K562 (cell line): Measurements from ENCODE around the gene TP53I3. TPM values are rescaled to one million over a fixed set of nuclear protein-coding genes. Genes with fewer than 3 reads are reported as not detected.
A peak's percentile ranks its signal among the peaks of the same experiment; 100 is the strongest.

Experiments
- CBX2 ChIP-seq: fragments of 200-600 bp; sonication (generic); IDR thresholded peaks from one replicate; pipeline ENCODE4 v1.6.1; 2012; ENCODE audit warnings: mild to moderate bottlenecking, low read length, inconsistent platforms; ENCODE audit not compliant: insufficient read depth, poor library complexity, severe bottlenecking
- JUND ChIP-seq, 2 experiments: IDR thresholded peaks; 2 replicates in 1 of 2; 3 replicates in 1 of 2; pipeline ENCODE4 v1.6.1; 2011; ENCODE audit warnings: borderline replicate concordance in 2 of 2, low read depth in 2 of 2, low read length in 2 of 2, improper control_type of control experiment in 1 of 2, missing biosample characterization in 1 of 2, missing genetic modification characterization in 1 of 2, missing genetic modification reagents in 1 of 2
- KLF1 ChIP-seq: fragments of 450-650 bp; IDR thresholded peaks from 2 replicates; pipeline ENCODE4 v1.6.1; 2016; ENCODE audit warnings: missing genetic modification characterization, missing compliant biosample characterization
- MXI1 ChIP-seq: IDR thresholded peaks from 2 replicates; pipeline ENCODE4 v1.6.1; 2011; ENCODE audit warnings: low read depth, mild to moderate bottlenecking, improper control_type of control experiment, low read length
- NCOA2 ChIP-seq, 2 experiments: fragments of 450-650 bp; IDR thresholded peaks; 2 replicates each; pipeline ENCODE4 v1.6.1; 2018; ENCODE audit warnings: mild to moderate bottlenecking in 2 of 2, moderate library complexity in 1 of 2; ENCODE audit not compliant: partially characterized antibody in 2 of 2
- PATZ1 ChIP-seq: fragments of 250-450 bp; sonication (Bioruptor Pico); IDR thresholded peaks from 2 replicates; pipeline ENCODE4 v1.5.0; 2020; ENCODE audit warnings: mild to moderate bottlenecking, borderline replicate concordance
- PHF21A ChIP-seq: fragments of 450-650 bp; IDR thresholded peaks from 2 replicates; pipeline ENCODE4 v1.6.1; 2017; ENCODE audit warnings: low read depth, borderline replicate concordance
- POLR2AphosphoS2 ChIP-seq: IDR thresholded peaks from 2 replicates; pipeline ENCODE4 v1.6.1; 2012; ENCODE audit warnings: low read length, improper control_type of control experiment
- SMAD1 ChIP-seq: fragments of 150-350 bp; IDR thresholded peaks from 2 replicates; pipeline ENCODE4 v1.6.1; 2014; ENCODE audit warnings: low read length, low read depth; ENCODE audit not compliant: partially characterized antibody
- SRSF7 ChIP-seq: fragments of 200-400 bp; formaldehyde crosslinking; optimal IDR thresholded peaks from 2 replicates; pipeline ENCODE3; 2017; ENCODE audit warnings: mild to moderate bottlenecking, low read depth, low read length
- TFE3 ChIP-seq: fragments of 450-650 bp; formaldehyde crosslinking; IDR thresholded peaks from 2 replicates; pipeline ENCODE4 v1.4.0; 2020; ENCODE audit warnings: mild to moderate bottlenecking, mixed read lengths
- THAP7 ChIP-seq: fragments of 250-450 bp; sonication (Bioruptor Pico); IDR thresholded peaks from 2 replicates; pipeline ENCODE4 v1.5.0; 2021
- ZEB2 ChIP-seq: fragments of 450-650 bp; IDR thresholded peaks from 2 replicates; pipeline ENCODE4 v1.6.1; 2016
- ZNF444 ChIP-seq: fragments of 250-450 bp; sonication (Bioruptor Pico); IDR thresholded peaks from 2 replicates; pipeline ENCODE4 v1.4.0; 2020; ENCODE audit warnings: mild to moderate bottlenecking, moderate library complexity
- ZNF696 ChIP-seq: fragments of 250-450 bp; sonication (Bioruptor Pico); conservative IDR thresholded peaks from 2 replicates; pipeline ENCODE4 v1.4.0; 2020; ENCODE audit warnings: mild to moderate bottlenecking, moderate library complexity
- polyA plus RNA-seq, 8 experiments: library from polyadenylated mRNA; depleted of rRNA in 4 of 8; stranded (reverse) in 5 of 8; unstranded in 3 of 8; fragments of >200 nt; fragmentation: Nextera tagmentation in 2 of 8; fragmentation: Illumina TruSeq in 1 of 8; extraction: Ambion mirVana in 2 of 8; extraction: Trizol in 1 of 8; gene quantifications; 2 replicates each; pipeline versions ENCODE4 v1.2.1 to v1.2.3, GENCODE V29; 2011 to 2014; ENCODE audit warnings: inconsistent platforms in 1 of 8, missing spikeins in 1 of 8
- total RNA-seq, 7 experiments: library from RNA; depleted of rRNA in 6 of 7; stranded (reverse); fragments of >200 nt in 6 of 7; fragmentation: Illumina TruSeq in 2 of 7; extraction: Trizol in 2 of 7; gene quantifications; 2 replicates each; pipeline versions ENCODE4 v1.2.1 to v1.2.3, GENCODE V29; 2011 to 2021; ENCODE audit warnings: low replicate concordance in 1 of 7
- TF ChIP-seq, protein P1 (sequence below): sonication (generic); formaldehyde crosslinking; IDR thresholded peaks from 2 replicates; pipeline ENCODE4 v1.4.0; 2020; ENCODE audit warnings: mild to moderate bottlenecking, missing genetic modification reagents
- TF ChIP-seq, protein P2 (sequence below): fragments of 450-650 bp; IDR thresholded peaks from 2 replicates; pipeline ENCODE4 v1.6.1; 2016; ENCODE audit warnings: borderline replicate concordance

Gene TP53I3
- total and polyA plus RNA-seq, 9 of the 15 experiments (the other 6 are each of a cell fraction or from before 2014, with no cell fraction given) = 0.65 to 9.5 (median 5.6) TPM

DNA sequence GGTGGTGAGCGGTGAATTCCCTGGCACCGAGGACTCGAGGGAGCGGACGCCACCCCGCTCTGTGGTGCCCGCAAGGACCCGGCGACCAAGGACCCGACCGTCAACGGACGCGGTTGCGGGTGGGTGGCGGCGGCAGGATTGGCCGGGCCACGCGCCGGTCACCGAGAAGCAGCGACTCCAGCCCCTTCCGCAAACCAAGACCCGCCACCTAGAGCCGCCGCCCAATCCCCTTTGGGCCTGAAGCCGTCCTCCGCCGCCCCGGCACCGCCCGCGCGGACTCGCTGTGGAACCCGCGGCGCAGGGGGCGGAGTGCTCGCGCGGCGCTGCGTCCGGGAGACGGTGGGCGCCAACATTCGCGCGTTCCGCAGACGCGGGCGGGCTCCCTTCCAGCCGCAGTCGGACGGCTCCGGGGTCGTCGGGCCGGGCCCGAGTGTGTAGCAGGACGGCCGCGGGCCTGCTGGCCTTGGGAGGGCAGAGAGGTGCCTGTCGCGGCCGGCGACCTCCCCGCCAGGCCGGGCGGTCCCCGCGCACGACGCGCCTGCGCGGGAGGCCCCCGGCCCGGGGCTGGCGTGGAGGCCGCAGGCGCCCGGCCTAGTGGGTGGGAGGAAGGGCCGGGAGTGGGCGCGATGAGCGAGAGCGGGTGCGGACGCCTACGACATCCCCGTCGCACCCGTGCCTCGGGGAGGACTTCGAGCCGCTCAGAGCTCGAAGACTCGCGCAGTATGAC lies 38.7 kb upstream of the TP53I3 start, which contains the start of the genes FAM228B and PFN4 (continued):
- TF ChIP-seq, protein P1, sequence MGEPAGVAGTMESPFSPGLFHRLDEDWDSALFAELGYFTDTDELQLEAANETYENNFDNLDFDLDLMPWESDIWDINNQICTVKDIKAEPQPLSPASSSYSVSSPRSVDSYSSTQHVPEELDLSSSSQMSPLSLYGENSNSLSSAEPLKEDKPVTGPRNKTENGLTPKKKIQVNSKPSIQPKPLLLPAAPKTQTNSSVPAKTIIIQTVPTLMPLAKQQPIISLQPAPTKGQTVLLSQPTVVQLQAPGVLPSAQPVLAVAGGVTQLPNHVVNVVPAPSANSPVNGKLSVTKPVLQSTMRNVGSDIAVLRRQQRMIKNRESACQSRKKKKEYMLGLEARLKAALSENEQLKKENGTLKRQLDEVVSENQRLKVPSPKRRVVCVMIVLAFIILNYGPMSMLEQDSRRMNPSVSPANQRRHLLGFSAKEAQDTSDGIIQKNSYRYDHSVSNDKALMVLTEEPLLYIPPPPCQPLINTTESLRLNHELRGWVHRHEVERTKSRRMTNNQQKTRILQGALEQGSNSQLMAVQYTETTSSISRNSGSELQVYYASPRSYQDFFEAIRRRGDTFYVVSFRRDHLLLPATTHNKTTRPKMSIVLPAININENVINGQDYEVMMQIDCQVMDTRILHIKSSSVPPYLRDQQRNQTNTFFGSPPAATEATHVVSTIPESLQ = peak; percentile 88
- no peak for TF ChIP-seq CBX2
- TF ChIP-seq, protein P2, sequence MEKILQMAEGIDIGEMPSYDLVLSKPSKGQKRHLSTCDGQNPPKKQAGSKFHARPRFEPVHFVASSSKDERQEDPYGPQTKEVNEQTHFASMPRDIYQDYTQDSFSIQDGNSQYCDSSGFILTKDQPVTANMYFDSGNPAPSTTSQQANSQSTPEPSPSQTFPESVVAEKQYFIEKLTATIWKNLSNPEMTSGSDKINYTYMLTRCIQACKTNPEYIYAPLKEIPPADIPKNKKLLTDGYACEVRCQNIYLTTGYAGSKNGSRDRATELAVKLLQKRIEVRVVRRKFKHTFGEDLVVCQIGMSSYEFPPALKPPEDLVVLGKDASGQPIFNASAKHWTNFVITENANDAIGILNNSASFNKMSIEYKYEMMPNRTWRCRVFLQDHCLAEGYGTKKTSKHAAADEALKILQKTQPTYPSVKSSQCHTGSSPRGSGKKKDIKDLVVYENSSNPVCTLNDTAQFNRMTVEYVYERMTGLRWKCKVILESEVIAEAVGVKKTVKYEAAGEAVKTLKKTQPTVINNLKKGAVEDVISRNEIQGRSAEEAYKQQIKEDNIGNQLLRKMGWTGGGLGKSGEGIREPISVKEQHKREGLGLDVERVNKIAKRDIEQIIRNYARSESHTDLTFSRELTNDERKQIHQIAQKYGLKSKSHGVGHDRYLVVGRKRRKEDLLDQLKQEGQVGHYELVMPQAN = no peak
- peak; percentile 63; the same call in 1 of the 2 replicates for TF ChIP-seq KLF1
- no peak for TF ChIP-seq JUND (IDR thresholded peaks at IDR 0.05; ENCODE audit: borderline replicate concordance, low read depth, low read length)
- no peak for TF ChIP-seq JUND (tag; IDR thresholded peaks at IDR 0.05; ENCODE audit: borderline replicate concordance, low read depth, low read length)
- no peak for TF ChIP-seq TFE3 (CRISPR knock-in tag)
- no peak for TF ChIP-seq PHF21A
- no peak for TF ChIP-seq NCOA2 (IDR thresholded peaks at IDR 0.05; ENCODE audit: partially characterized antibody in 2 of 2)
- TF ChIP-seq ZNF444 = no peak
- TF ChIP-seq SMAD1 = peak; percentile 27
- TF ChIP-seq SRSF7 = no peak
- TF ChIP-seq MXI1 = no peak
- TF ChIP-seq PATZ1 (CRISPR knock-in tag) = no peak
- no peak for TF ChIP-seq ZEB2
- no peak for TF ChIP-seq THAP7
- no peak for TF ChIP-seq ZNF696 (CRISPR knock-in tag)
- TF ChIP-seq POLR2AphosphoS2 = no peak
